ENCODE data around the gene APOE.

DNA sequence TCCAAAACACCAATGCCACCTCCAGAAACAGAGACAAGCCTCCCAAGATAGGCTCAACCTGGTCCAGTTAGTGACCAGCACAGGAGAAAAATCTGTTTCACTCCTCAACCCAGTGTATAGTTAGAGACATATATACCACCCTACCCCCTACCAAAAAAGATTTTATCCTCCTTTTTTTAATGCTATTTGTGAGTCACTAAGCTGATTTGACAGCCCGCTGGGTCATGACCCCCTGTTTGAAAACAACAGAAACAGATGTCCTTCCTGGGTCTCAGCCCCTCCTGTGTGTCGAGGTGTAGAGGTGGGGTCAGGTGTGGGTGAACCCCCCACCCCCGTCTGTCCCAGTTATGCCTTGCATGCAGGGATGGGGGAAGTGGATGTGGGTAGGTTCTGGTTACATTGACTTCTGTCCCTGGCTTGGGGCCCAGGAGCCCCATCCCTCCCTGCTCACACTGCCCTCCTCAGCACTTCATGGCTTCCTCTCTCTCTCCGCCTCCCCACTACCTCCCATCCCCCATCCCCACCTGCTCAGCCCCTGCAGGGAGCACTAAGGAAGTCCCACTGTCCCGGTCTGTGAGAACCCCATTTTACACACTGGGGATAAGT, 28.6 kb upstream of the APOE start:
- TF ChIP-seq, protein P1, sequence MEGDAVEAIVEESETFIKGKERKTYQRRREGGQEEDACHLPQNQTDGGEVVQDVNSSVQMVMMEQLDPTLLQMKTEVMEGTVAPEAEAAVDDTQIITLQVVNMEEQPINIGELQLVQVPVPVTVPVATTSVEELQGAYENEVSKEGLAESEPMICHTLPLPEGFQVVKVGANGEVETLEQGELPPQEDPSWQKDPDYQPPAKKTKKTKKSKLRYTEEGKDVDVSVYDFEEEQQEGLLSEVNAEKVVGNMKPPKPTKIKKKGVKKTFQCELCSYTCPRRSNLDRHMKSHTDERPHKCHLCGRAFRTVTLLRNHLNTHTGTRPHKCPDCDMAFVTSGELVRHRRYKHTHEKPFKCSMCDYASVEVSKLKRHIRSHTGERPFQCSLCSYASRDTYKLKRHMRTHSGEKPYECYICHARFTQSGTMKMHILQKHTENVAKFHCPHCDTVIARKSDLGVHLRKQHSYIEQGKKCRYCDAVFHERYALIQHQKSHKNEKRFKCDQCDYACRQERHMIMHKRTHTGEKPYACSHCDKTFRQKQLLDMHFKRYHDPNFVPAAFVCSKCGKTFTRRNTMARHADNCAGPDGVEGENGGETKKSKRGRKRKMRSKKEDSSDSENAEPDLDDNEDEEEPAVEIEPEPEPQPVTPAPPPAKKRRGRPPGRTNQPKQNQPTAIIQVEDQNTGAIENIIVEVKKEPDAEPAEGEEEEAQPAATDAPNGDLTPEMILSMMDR (IDR thresholded peaks at IDR 0.05): no peak
- TF ChIP-seq POLR2A (IDR thresholded peaks at IDR 0.05): no peak

Data from uterus (tissue), 2 donors.